Nephron (organoid): Measurements from ENCODE around the gene CFAP100.
A peak's percentile ranks its signal among the peaks of the same experiment; 100 is the strongest.

Experiments used
- H3K27ac Mint-ChIP-seq, 3 experiments: 2 replicates each; pipeline ENCODE4 v1.8.0; 2020; ENCODE audit warnings: mixed read lengths in 3 of 3, mild to moderate bottlenecking in 2 of 3, moderate library complexity in 1 of 3
- H3K27me3 Mint-ChIP-seq: 2 replicates; pipeline ENCODE4 v1.8.0; 2021; ENCODE audit warnings: low read depth, mild to moderate bottlenecking, moderate library complexity, mixed read lengths
- H3K36me3 Mint-ChIP-seq: 2 replicates; pipeline ENCODE4 v1.8.0; 2020; ENCODE audit warnings: low read depth, mixed read lengths
- H3K4me1 Mint-ChIP-seq: 2 replicates; pipeline ENCODE4 v1.8.0; 2020; ENCODE audit warnings: mixed read lengths
- H3K4me3 Mint-ChIP-seq, 3 experiments: 2 replicates each; pipeline ENCODE4 v1.8.0; 2020; ENCODE audit warnings: mild to moderate bottlenecking in 3 of 3, mixed read lengths in 3 of 3, moderate library complexity in 2 of 3
- H3K9me3 Mint-ChIP-seq: 2 replicates; pipeline ENCODE4 v1.8.0; 2020; ENCODE audit warnings: mixed read lengths
- TF ChIP-seq, protein P1 (sequence below), 3 experiments: fragments of 200-600 bp; sonication (generic); IDR thresholded peaks; one replicate each; pipeline ENCODE4 v1.5.0; 2021; ENCODE audit warnings: antibody characterized with exemption in 3 of 3; ENCODE audit not compliant: unreplicated experiment in 3 of 3

CFAP100 gene

DNA sequence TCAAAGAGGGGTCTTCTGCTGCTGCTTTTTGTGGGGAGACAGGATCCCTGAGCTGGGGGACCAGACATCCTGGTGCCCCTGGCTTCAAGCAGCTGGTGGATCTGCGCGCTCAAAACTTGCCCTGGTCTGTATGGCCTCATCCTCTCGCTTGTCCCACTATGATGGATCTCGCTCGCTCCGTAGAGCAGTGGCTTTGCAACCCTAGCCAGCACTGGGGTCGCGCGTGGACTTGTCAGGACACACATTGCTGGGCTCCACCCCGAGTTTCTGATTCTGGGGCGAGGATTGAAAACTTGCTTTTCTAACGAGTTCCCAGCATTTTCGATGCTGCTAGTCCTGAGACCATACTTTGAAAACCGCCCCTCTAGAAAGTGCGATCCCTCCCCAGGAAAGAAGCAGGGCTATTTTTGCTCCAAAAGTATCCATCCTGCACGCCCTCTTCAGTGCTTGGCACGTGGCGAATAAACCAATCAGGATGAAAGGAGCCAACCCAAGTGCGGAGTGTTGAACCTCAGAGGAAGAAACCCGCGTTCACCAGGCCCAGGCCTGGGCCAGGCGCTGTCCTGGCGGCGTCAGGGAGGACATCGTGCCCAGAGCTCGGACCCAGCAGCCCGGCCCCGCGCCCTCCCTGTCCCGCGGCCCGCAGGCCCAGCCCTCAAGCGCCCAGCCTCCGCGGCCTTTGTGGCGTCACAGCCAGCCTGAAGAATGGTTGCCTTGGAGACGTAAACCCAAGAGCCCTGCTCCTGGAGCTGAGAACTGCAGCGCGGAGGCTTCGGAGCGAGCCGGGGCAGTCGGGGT, at the start of gene CFAP100:
CFAP100 (plus strand) TSS at position 731 of the 798 bp plus-strand sequence. CDS start 1,092 bp downstream, outside the sequence.
- Mint-ChIP-seq H3K27ac (no peak within 1 kb of the TSS), H3K4me3 (peak within 1 kb of the TSS in 2 of 3 experiments; percentile 45 to 58), H3K27me3 (peaks cover 67% of the 10 kb centered on the region), H3K36me3 (no peaks in the 10 kb centered on the region), H3K4me1 (no peaks in the 10 kb centered on the region), H3K9me3 (no peaks in the 10 kb centered on the region)
- TF ChIP-seq, protein P1, sequence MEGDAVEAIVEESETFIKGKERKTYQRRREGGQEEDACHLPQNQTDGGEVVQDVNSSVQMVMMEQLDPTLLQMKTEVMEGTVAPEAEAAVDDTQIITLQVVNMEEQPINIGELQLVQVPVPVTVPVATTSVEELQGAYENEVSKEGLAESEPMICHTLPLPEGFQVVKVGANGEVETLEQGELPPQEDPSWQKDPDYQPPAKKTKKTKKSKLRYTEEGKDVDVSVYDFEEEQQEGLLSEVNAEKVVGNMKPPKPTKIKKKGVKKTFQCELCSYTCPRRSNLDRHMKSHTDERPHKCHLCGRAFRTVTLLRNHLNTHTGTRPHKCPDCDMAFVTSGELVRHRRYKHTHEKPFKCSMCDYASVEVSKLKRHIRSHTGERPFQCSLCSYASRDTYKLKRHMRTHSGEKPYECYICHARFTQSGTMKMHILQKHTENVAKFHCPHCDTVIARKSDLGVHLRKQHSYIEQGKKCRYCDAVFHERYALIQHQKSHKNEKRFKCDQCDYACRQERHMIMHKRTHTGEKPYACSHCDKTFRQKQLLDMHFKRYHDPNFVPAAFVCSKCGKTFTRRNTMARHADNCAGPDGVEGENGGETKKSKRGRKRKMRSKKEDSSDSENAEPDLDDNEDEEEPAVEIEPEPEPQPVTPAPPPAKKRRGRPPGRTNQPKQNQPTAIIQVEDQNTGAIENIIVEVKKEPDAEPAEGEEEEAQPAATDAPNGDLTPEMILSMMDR (IDR thresholded peaks at IDR 0.05; ENCODE audit: unreplicated experiment in 3 of 3) = no peak

DNA sequence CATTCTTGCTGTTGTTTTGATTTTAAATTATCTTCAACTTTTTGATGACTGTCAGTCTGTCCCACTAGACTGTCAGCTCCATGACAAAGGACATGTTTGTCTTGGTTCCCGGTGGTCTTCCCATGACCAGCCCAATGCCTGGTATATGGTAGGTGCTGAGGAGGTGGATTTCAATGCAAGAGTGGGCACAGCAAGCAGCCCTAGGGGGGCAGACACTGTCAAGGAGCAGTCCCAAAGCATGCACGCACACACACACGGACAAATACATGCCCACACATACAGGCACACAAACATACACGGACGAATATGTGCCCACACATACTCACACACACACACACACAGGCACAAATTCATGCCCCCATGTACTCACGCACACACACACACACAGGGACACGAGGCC, 49.5 kb upstream of the CFAP100 start:
- no peaks in the 10 kb centered on the region for H3K36me3 Mint-ChIP-seq
- H3K27me3 Mint-ChIP-seq = peaks cover 8% of the 10 kb centered on the region

DNA sequence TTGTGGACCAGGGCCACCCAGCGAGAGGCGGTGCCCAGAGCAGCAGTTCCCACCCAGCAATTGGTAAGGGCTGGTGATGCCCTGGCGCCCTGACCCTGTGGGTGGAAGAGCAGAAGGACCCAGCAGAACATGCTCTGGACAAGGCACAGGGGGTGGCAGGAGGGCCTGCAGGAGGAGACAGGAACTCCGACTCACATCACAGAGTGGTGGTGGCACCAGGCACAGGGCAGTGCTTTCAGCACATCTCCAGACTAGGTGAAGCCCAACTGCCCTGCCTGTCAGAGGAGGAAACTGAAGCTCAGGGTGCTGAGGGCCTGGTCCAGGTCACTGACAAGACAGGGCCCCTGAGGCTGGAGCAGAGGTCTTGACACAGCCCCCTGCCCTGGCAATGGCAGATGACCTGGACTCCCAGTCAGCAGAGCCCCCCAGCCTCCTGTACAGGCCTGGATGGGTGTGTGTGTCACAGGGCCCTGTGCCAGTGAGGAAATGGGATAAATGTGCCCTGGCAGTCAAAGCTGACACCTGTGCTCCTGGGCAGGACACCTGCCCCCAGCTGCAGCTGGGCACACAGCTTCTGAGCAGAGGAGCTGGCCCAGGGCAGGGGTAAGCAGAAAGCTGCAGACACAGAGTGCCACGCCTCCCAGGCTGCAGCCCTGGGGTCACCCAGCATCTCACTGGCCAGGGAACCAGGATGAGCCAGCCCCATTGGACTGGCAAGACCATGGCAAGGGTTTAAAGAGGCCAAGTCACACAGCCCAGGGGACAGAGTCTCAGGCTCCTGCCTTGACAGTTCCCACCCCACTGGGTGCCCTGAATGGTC, 48.9 kb upstream of the CFAP100 start:
- H3K9me3 Mint-ChIP-seq = no peaks in the 10 kb centered on the region
- no peak overlapping the region for H3K27ac Mint-ChIP-seq
- H3K4me3 Mint-ChIP-seq = no peak overlapping the region
- H3K27me3 Mint-ChIP-seq = peaks cover 8% of the 10 kb centered on the region
- H3K4me1 Mint-ChIP-seq = no peaks in the 10 kb centered on the region
- TF ChIP-seq, protein P1 (IDR thresholded peaks at IDR 0.05; ENCODE audit: unreplicated experiment in 3 of 3) = no peak
- H3K36me3 Mint-ChIP-seq = no peaks in the 10 kb centered on the region

More for the DNA sequence above, 49.5 kb upstream of the CFAP100 start:
- Mint-ChIP-seq H3K9me3 (no peaks in the 10 kb centered on the region), H3K4me1 (no peaks in the 10 kb centered on the region), H3K4me3 (no peak overlapping the region), H3K27ac (no peak overlapping the region)
- TF ChIP-seq, protein P1 (IDR thresholded peaks at IDR 0.05; ENCODE audit: unreplicated experiment in 3 of 3) = no peak

DNA sequence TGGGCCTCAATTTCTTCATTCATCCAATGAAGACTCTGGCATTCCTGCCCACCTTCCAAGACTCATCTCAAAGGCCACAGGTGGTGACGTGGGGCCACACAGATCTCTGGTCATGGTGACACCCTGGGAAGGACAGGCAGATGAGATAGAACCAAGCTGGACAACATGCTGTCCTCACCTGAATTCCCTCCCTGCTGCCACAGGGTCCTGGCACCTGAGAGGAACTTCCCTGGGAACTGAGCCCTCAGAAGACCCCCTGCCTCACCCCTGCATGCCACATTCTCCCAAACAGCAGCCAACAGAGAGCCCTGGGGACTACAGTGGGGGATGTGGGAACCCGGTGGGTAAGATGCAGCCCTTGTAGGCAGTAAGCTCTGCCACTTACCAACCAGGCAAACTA, 48.2 kb upstream of the CFAP100 start:
- no peak overlapping the region for H3K4me3 Mint-ChIP-seq
- TF ChIP-seq, protein P1 (IDR thresholded peaks at IDR 0.05; ENCODE audit: unreplicated experiment in 3 of 3) = no peak

DNA sequence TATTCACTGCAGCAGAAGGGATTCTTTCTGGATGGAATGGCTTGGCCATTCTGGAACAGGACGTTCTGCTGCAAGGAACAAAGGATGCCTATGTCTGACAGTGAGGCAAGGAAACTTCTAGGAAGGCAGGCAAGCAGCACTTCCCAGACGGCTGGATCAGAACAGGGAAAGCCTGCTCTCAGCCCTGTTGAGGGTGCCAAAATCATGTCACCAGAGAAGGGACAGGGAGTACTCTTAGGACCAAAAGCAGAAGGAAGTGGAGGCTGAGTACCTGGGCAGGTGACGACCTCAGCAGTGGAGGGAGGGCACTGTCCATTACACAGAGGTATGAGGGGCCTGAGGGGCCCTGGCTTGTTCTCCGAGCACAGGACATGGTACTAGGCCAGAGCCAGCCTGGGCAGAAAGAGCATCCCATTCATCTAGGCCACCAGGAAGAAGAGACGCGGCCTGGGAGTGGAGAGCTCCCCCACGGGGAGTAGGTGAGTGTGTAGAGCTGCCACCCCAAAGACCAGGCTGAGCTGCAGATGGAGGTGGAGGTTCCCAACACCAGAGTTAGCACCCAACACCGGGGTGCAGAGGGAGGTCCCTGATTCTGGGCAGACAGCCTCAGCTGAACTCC, 47.1 kb upstream of the CFAP100 start:
- H3K27ac Mint-ChIP-seq = no peak overlapping the region
- no peaks in the 10 kb centered on the region for H3K36me3 Mint-ChIP-seq
- no peak overlapping the region for H3K4me3 Mint-ChIP-seq
- no peaks in the 10 kb centered on the region for H3K9me3 Mint-ChIP-seq
- peaks cover 5% of the 10 kb centered on the region for H3K27me3 Mint-ChIP-seq
- TF ChIP-seq, protein P1 (IDR thresholded peaks at IDR 0.05; ENCODE audit: unreplicated experiment in 3 of 3) = no peak
- H3K4me1 Mint-ChIP-seq = no peaks in the 10 kb centered on the region

More for the DNA sequence above, 48.2 kb upstream of the CFAP100 start:
- Mint-ChIP-seq H3K27me3 (peaks cover 5% of the 10 kb centered on the region), H3K9me3 (no peaks in the 10 kb centered on the region), H3K36me3 (no peaks in the 10 kb centered on the region), H3K27ac (no peak overlapping the region), H3K4me1 (no peaks in the 10 kb centered on the region)
